Neural cell (in vitro differentiated cells): ENCODE results near the gene PLCL1.

Experiments
- CTCF ChIP-seq: fragments of 450-650 bp; IDR thresholded peaks from 2 replicates; pipeline ENCODE4 v1.5.1; 2014; ENCODE audit warnings: antibody characterized with exemption, mild to moderate bottlenecking, moderate library complexity; ENCODE audit not compliant: poor library complexity, severe bottlenecking
- EZH2 ChIP-seq: fragments of 200-600, 300-800 bp; shearing (Covaris generic), sonication (generic); IDR thresholded peaks from 2 replicates; pipeline ENCODE4 v1.6.1; 2014; ENCODE audit warnings: antibody characterized with exemption, low read length, borderline replicate concordance, mild to moderate bottlenecking; ENCODE audit not compliant: insufficient read depth, poor library complexity, severe bottlenecking
- REST ChIP-seq: IDR thresholded peaks from 2 replicates; pipeline ENCODE4 v1.6.1; 2012; ENCODE audit warnings: borderline replicate concordance
- TAF1 ChIP-seq: IDR thresholded peaks from 2 replicates; pipeline ENCODE4 v1.6.1; 2012; ENCODE audit warnings: low read depth

GRCh38 chr2:198102856-198103255, 298.5 kb downstream of the PLCL1 start:
- TF ChIP-seq CTCF (no peak), REST (no peak), TAF1 (no peak), EZH2 (no peak)
